GM10266 (cell line): Measurements from ENCODE around the gene IGSF9B.

Source experiments
- DNase-seq: peaks from one replicate; pipeline ENCODE4 v3.0.0; 2012; ENCODE audit errors: extremely low spot score
- TF ChIP-seq, protein P1 (sequence below): IDR thresholded peaks from 2 replicates; pipeline ENCODE4 v1.5.1; 2012; ENCODE audit warnings: mild to moderate bottlenecking, low read depth; ENCODE audit not compliant: control insufficient read depth, insufficient read depth; ENCODE audit errors: missing control alignments

Gene IGSF9B

DNA sequence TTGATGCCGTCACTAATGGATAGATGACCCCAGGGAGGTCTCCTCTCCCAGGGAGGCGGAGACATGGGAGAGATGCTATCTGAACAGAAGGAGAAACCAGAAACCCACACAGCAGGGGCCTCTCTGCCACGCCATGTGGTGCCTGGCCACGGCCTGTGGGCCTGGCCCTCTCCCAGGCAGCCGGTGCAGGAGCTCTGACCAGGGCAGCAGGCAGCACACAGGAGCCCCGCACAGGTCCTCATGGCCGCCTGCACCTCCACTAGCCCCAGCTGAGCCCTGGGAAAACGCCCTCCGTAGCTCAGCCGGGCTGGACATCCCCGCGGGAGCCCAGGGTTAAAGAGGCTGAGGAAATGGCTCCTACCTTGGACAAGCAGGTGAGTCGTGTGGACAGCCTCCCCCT lies 19.8 kb downstream of the IGSF9B start:
- DNase-seq, result no peak
- TF ChIP-seq, protein P1, sequence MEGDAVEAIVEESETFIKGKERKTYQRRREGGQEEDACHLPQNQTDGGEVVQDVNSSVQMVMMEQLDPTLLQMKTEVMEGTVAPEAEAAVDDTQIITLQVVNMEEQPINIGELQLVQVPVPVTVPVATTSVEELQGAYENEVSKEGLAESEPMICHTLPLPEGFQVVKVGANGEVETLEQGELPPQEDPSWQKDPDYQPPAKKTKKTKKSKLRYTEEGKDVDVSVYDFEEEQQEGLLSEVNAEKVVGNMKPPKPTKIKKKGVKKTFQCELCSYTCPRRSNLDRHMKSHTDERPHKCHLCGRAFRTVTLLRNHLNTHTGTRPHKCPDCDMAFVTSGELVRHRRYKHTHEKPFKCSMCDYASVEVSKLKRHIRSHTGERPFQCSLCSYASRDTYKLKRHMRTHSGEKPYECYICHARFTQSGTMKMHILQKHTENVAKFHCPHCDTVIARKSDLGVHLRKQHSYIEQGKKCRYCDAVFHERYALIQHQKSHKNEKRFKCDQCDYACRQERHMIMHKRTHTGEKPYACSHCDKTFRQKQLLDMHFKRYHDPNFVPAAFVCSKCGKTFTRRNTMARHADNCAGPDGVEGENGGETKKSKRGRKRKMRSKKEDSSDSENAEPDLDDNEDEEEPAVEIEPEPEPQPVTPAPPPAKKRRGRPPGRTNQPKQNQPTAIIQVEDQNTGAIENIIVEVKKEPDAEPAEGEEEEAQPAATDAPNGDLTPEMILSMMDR, result no peak

DNA sequence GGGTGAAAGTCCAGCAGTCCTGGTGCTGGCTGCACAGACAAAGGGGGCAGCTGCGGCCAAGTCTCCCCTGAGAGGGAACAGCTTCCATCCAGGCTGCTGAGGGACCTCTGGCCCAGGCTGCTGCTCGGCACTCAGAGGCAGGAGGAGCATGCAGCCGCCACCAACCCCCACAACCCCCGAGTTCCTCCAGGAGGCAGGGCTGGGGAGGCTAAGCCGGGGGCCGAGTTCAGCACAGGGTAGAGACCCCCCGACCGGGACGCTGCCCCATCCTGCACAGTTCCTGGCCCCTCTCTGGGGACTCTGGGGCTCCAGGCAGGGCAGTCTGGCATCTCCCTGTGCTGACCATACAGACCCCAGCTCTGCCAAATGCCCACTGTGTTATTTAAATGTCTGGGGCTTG lies 20.2 kb downstream of the IGSF9B start:
- TF ChIP-seq, protein P1, result no peak
- DNase-seq, result no peak

DNA sequence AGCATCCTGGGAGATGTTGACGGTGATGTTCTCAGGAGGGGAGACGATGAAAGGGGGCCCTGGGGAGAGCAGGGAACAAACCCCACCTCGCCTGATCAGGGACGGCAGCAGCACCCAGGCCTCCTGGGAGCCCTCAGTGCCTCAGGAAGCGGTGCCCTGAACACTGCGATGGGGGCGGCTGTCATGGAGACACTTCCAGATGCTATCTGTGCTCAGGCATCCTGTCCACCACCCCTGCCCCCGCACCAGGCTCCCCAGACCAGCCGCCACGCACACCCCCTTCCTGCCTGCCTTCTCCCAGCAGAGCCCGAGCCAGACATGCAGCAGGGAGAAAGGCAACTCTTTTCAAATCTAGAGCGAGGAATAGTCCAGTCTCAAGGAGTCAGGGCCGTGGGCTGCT lies 20.6 kb downstream of the IGSF9B start:
- TF ChIP-seq, protein P1, result no peak
- DNase-seq, result no peak

DNA sequence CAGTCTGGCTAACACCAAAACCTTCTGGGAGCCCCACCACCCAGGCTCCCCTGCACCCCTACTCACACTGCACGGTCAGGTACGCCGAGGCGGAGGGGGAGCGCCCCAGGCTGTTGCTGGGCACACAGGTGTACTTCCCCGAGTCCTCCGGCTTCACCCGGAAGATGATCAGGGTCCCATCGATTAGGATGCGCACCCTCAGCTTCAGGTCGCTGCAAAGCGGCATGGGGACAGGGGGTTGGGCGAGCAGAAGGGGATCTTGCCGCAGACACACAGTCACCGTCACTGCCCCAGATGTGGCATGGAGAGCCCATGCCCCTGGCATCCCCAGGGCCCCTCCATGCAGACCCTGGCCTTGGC lies 21.2 kb downstream of the IGSF9B start:
- TF ChIP-seq, protein P1, result no peak
- no peak for DNase-seq

DNA sequence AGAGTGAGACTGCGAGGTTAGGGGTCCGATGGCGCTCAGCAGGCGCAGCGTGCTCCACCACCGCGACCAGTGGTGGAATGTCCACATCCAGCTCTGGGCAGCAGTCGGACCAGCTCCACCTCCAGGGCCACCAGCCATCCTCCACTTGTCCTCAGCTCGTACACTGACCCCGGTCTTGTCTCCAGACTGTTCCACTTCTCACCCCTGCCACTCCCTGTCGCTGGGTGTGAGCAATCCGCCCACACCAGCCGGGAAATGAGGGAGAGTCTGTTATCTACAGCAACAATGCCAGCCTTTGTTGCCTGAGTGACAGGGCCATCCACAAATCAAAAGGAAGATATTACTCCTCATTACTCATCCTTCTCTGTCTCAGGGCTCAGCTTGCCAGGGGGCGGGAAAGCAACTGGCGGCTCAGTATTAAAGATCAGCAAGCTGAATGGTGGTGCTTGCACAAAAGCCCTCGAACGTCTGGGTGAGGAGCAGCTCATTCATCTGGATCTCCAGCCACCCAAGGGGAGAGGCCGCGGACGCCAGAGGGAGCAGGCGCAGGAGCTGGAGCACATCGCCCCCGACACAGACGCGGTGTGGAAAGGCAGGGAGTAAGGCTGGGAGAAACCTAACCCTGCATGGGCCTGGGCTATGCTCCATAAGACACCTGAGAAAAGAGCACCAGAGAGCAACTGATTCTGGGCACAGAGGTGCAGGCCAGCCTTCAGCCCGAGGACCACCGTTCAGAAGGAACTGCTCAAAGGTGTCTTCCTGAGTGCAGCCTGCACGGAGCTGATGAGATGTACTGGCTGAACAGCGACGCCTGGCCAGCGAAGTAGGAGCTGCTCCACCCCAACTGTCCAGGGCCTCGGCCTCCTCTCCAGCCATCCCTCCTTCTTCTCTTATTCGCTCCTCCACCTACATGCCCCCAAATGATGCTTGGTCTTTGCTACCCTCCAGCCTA lies 21.9 kb downstream of the IGSF9B start:
- no peak for DNase-seq
- TF ChIP-seq, protein P1, result no peak

DNA sequence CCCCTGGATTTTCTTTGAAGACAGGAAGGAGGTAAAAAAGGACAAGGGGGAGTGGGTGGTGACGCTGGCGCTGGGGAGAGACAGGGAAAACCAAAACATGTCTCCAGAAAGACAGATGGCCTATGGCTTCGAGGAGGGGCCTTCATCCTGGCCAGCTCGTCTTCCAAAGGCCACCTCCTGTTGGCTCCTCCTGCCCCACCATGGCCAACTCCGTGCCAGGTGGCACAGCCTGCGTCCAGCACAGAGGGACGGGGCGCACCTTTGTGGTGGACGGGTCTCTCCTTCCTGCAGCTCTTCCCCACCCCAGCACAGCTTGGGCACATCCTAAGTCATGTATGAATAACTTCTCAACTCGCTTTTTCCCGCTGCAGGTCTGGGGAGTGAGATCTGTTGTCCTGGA lies 22.7 kb downstream of the IGSF9B start:
- DNase-seq, result no peak
- TF ChIP-seq, protein P1, result no peak

DNA sequence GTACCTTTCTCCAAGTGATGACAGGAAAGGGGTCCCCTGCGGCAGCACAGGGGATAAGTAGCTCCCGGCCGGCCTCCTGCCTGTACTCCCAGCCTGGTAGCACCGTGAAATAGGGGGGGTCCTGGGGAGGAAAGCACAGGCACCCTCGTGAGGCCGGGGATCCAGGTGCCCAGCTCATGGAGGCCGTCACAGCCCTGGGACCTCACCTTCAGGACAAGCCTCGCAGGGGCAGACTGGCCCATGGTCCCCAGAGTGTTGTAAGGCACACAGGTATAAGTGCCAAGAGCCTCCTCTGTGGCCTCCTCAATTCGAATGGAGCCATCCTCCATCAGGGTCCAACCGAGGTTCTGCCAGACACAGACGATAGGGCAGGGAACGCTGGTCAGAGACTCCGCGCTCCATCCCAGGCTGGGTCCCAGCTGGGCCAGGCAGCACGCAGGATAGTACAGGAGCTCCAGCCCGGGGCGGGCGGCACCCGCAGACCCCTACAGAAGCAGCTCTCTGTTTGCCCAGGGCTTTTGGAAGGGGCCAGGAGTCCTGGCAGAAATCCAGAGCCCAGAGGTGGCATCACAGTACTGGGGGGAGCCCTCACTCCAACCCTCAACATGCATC lies 25.2 kb downstream of the IGSF9B start:
- no peak for DNase-seq
- TF ChIP-seq, protein P1, result no peak
